Astrocyte (in vitro differentiated cells and primary cell): ENCODE results near the gene IBA57. TPM values are rescaled to one million over a fixed set of nuclear protein-coding genes. Genes with fewer than 3 reads are reported as not detected.

Experiments used
- DNase-seq: peaks from one replicate; pipeline ENCODE4 v3.0.0-alpha.2; 2010; ENCODE audit warnings: low read depth
- FAIRE-seq: peaks from 2 replicates; lab custom pipeline; 2011; peaks lifted over from hg19 to GRCh38; lab: Jason Lieb, UNC
- H2AFZ ChIP-seq: 2 replicates; pipeline ENCODE4 v1.6.0; 2012; ENCODE audit warnings: low read depth, low read length, inconsistent platforms
- H3K27ac ChIP-seq: 2 replicates; pipeline ENCODE4 v1.5.1; 2011; ENCODE audit warnings: low read depth, low read length, inconsistent platforms
- H3K27me3 ChIP-seq: 2 replicates; pipeline ENCODE4 v1.6.0; 2011; ENCODE audit warnings: low read length, inconsistent platforms; ENCODE audit not compliant: insufficient read depth
- H3K36me3 ChIP-seq: 2 replicates; pipeline ENCODE4 v1.5.1; 2011; ENCODE audit warnings: low read length, inconsistent platforms; ENCODE audit not compliant: insufficient read depth
- H3K4me1 ChIP-seq: 2 replicates; pipeline ENCODE4 v1.5.1; 2011; ENCODE audit warnings: low read length, inconsistent platforms; ENCODE audit not compliant: insufficient read depth
- H3K4me2 ChIP-seq: 2 replicates; pipeline ENCODE4 v1.6.0; 2012; ENCODE audit warnings: low read length, inconsistent platforms
- H3K4me3 ChIP-seq: 2 replicates; pipeline ENCODE4 v1.5.1; 2011; ENCODE audit warnings: low read depth, mild to moderate bottlenecking, low read length, inconsistent platforms; ENCODE audit not compliant: insufficient read depth
- H3K79me2 ChIP-seq: 2 replicates; pipeline ENCODE4 v1.6.0; 2012; ENCODE audit warnings: mild to moderate bottlenecking, low read length, inconsistent platforms; ENCODE audit not compliant: insufficient read depth
- H3K9ac ChIP-seq: 2 replicates; pipeline ENCODE4 v1.6.0; 2012; ENCODE audit warnings: mild to moderate bottlenecking, low read length, inconsistent platforms
- H3K9me3 ChIP-seq: 2 replicates; pipeline ENCODE4 v1.5.1; 2012; ENCODE audit warnings: low read depth, mild to moderate bottlenecking, low read length, inconsistent platforms; ENCODE audit not compliant: insufficient read depth
- H4K20me1 ChIP-seq: 2 replicates; pipeline ENCODE4 v1.6.0; 2012; ENCODE audit warnings: low read length, inconsistent platforms; ENCODE audit not compliant: insufficient read depth
- H3K27ac Mint-ChIP-seq: one replicate; pipeline ENCODE4 v1.8.0; 2021; ENCODE audit warnings: mild to moderate bottlenecking, mixed read lengths; ENCODE audit not compliant: unreplicated experiment
- H3K27me3 Mint-ChIP-seq: one replicate; pipeline ENCODE4 v1.8.0; 2021; ENCODE audit warnings: low read depth, mixed read lengths; ENCODE audit not compliant: unreplicated experiment
- H3K36me3 Mint-ChIP-seq: one replicate; pipeline ENCODE4 v1.8.0; 2021; ENCODE audit warnings: low read depth, mixed read lengths; ENCODE audit not compliant: unreplicated experiment
- H3K4me1 Mint-ChIP-seq: one replicate; pipeline ENCODE4 v1.8.0; 2021; ENCODE audit warnings: low read depth, mixed read lengths; ENCODE audit not compliant: unreplicated experiment
- H3K4me3 Mint-ChIP-seq: one replicate; pipeline ENCODE4 v1.8.0; 2021; ENCODE audit warnings: mild to moderate bottlenecking, moderate library complexity, mixed read lengths; ENCODE audit not compliant: unreplicated experiment
- H3K9me3 Mint-ChIP-seq: one replicate; pipeline ENCODE4 v1.8.0; 2021; ENCODE audit warnings: mild to moderate bottlenecking, mixed read lengths; ENCODE audit not compliant: unreplicated experiment
- EZH2 ChIP-seq: IDR thresholded peaks from 2 replicates; pipeline ENCODE4 v1.6.1; 2012; ENCODE audit warnings: mild to moderate bottlenecking, low read length, inconsistent platforms; ENCODE audit not compliant: insufficient read depth
- total RNA-seq: library from RNA; stranded (reverse); gene quantifications from 2 replicates; pipeline ENCODE4 v1.2.1, GENCODE V29; 2021
- TF ChIP-seq, protein P1 (sequence below): IDR thresholded peaks from 2 replicates; pipeline ENCODE4 v1.5.1; 2011; ENCODE audit warnings: low read depth, mild to moderate bottlenecking, inconsistent platforms, low read length, moderate library complexity; ENCODE audit not compliant: insufficient read depth

IBA57 gene
- total RNA-seq, 1 donor from 2014 or later = 4.9 TPM

DNA sequence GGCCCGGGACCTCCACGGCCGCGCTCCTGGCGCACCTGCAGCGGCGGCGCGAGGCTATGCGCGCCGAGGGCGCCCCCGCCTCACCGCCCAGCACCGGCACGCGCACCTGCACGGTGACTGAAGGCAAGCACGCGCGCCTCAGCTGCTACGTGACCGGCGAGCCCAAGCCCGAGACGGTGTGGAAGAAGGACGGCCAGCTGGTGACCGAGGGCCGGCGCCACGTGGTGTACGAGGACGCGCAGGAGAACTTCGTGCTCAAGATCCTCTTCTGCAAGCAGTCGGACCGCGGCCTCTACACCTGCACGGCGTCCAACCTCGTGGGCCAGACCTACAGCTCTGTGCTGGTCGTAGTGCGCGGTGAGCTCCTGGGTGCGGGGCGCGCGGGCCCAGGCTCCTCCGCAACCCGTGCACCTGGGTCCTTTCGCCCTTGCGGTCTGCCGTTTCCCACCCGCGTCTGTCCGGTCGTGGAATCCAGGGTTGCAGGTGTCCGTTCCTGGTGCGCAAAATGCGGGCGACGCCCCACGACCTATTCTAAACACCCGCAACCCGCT is 46.9 kb downstream of the IBA57 start:
- peak; percentile 73 for TF ChIP-seq EZH2
- TF ChIP-seq, protein P1, sequence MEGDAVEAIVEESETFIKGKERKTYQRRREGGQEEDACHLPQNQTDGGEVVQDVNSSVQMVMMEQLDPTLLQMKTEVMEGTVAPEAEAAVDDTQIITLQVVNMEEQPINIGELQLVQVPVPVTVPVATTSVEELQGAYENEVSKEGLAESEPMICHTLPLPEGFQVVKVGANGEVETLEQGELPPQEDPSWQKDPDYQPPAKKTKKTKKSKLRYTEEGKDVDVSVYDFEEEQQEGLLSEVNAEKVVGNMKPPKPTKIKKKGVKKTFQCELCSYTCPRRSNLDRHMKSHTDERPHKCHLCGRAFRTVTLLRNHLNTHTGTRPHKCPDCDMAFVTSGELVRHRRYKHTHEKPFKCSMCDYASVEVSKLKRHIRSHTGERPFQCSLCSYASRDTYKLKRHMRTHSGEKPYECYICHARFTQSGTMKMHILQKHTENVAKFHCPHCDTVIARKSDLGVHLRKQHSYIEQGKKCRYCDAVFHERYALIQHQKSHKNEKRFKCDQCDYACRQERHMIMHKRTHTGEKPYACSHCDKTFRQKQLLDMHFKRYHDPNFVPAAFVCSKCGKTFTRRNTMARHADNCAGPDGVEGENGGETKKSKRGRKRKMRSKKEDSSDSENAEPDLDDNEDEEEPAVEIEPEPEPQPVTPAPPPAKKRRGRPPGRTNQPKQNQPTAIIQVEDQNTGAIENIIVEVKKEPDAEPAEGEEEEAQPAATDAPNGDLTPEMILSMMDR = no peak
- Histone ChIP-seq H3K9me3 (no peaks in the 10 kb centered on the region), H3K79me2 (no peaks in the 10 kb centered on the region), H3K27ac (no peak overlapping the region), H3K9ac (no peak overlapping the region), H2AFZ (peak overlapping the region; percentile 18), H3K27me3 (peaks cover 7% of the 10 kb centered on the region), H4K20me1 (no peaks in the 10 kb centered on the region), H3K4me3 (no peak overlapping the region), H3K36me3 (no peaks in the 10 kb centered on the region), H3K4me2 (peak overlapping the region; percentile 89), H3K4me1 (no peaks in the 10 kb centered on the region)
- H3K36me3 Mint-ChIP-seq = peaks cover 3% of the 10 kb centered on the region
- H3K9me3 Mint-ChIP-seq = no peaks in the 10 kb centered on the region
- no peak for FAIRE-seq
- H3K4me3 Mint-ChIP-seq = no peak overlapping the region
- no peak for DNase-seq
- no peaks in the 10 kb centered on the region for H3K4me1 Mint-ChIP-seq
- no peak overlapping the region for H3K27ac Mint-ChIP-seq
- H3K27me3 Mint-ChIP-seq = peaks cover 12% of the 10 kb centered on the region

DNA sequence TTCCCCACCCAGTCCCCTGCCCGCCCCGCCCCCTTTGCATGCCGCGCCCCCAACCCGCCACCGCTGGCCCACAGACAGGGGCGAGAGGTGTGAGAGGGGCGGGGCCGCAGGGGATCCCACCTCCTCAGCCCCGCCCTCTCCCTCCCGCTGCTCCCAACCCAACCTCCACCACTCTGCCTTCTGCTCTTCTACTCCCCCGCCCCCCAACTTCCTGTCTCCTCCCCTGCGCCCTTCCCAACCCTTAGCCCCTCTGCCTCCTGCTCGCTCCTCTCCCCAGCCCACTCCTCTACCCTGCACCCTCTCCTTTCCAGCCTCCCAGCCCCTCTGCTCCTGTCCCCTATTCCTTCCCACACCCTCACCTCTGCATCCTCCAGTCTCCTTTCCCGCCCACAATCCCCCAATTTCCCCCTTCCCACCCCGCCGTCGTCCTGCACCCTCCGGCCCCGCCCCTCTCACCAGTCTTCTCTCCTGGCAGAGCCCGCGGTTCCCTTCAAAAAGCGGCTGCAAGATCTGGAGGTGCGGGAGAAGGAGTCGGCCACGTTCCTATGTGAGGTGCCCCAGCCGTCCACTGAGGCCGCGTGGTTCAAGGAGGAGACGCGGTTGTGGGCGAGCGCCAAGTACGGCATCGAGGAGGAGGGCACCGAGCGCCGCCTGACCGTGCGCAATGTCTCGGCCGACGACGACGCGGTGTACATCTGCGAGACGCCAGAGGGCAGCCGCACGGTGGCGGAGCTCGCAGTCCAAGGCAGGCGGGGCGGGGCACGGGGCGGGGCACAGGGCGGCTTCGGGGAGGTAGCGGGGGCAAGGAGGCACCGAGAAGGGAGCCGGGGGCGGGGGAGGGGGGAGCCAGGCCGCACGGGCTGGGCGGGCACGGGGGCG is 47.6 kb downstream of the IBA57 start:
- H3K79me2 ChIP-seq = no peaks in the 10 kb centered on the region
- no peak overlapping the region for H3K27ac Mint-ChIP-seq
- H3K9me3 Mint-ChIP-seq = no peaks in the 10 kb centered on the region
- peak; percentile 41 for DNase-seq
- H3K27me3 Mint-ChIP-seq = peaks cover 12% of the 10 kb centered on the region
- H3K36me3 ChIP-seq = no peaks in the 10 kb centered on the region
- H3K4me2 ChIP-seq = peak overlapping the region; percentile 89
- FAIRE-seq = no peak
- H3K4me1 Mint-ChIP-seq = no peaks in the 10 kb centered on the region
- H3K9ac ChIP-seq = no peak overlapping the region
- H3K27ac ChIP-seq = no peak overlapping the region
- peak overlapping the region; percentile 88 for H3K4me3 Mint-ChIP-seq
- peaks cover 3% of the 10 kb centered on the region for H3K36me3 Mint-ChIP-seq
- TF ChIP-seq, protein P1 = peak; percentile 3
- TF ChIP-seq EZH2 = no peak
- H3K9me3 ChIP-seq = no peaks in the 10 kb centered on the region
- no peaks in the 10 kb centered on the region for H4K20me1 ChIP-seq
- H3K4me1 ChIP-seq = no peaks in the 10 kb centered on the region
- H3K4me3 ChIP-seq = peak overlapping the region; percentile 48
- H3K27me3 ChIP-seq = peaks cover 7% of the 10 kb centered on the region
- H2AFZ ChIP-seq = peak overlapping the region; percentile 85
